SK-N-SH treated with all-trans-retinoic acid at 6 μM for 48 hours (cell line): Measurements from ENCODE around the gene KPNA6.
"Not testable (repeated sequence)": the region's sequence is repeated elsewhere in the genome, so short reads cannot be mapped to it uniquely, and the experiment has no call there.

Source experiments
- ATAC-seq: fragments of 200-7000 bp; cut with Tn5 transposase; 3 replicates; pipeline ENCODE4 v1.9.1; 2020; ENCODE audit warnings: mild to moderate bottlenecking, moderate library complexity
- ARNTL ChIP-seq: fragments of 450-650 bp; formaldehyde crosslinking; IDR thresholded peaks from 2 replicates; pipeline ENCODE4 v1.5.0; 2020; ENCODE audit warnings: low read depth, mild to moderate bottlenecking, moderate library complexity, borderline replicate concordance
- BACH2 ChIP-seq: fragments of 250-450 bp; sonication (Bioruptor Pico); IDR thresholded peaks from 2 replicates; pipeline ENCODE4 v1.9.0; 2021; ENCODE audit warnings: mild to moderate bottlenecking, borderline replicate concordance
- CSDC2 ChIP-seq: fragments of 250-450 bp; sonication (Bioruptor Pico); IDR thresholded peaks from 2 replicates; pipeline ENCODE4 v1.5.0; 2020; ENCODE audit warnings: mild to moderate bottlenecking, moderate library complexity
- ISL1 ChIP-seq: fragments of 250-450 bp; sonication (Bioruptor Pico); IDR thresholded peaks from 2 replicates; pipeline ENCODE4 v2.1.2; 2022; ENCODE audit warnings: mild to moderate bottlenecking, moderate library complexity
- OSR1 ChIP-seq: fragments of 250-450 bp; sonication (Bioruptor Pico); IDR thresholded peaks from 2 replicates; pipeline ENCODE4 v1.8.0; 2022; ENCODE audit warnings: moderate library complexity, mild to moderate bottlenecking, inconsistent platforms
- PPARA ChIP-seq: fragments of 250-450 bp; sonication (Bioruptor Pico); IDR thresholded peaks from 2 replicates; pipeline ENCODE4 v1.5.0; 2020; ENCODE audit warnings: mild to moderate bottlenecking, borderline replicate concordance
- RARB ChIP-seq: fragments of 250-450 bp; sonication (Bioruptor Pico); IDR thresholded peaks from 2 replicates; pipeline ENCODE4 v1.8.0; 2021; ENCODE audit warnings: mild to moderate bottlenecking, moderate library complexity
- SNAI2 ChIP-seq: fragments of 250-450 bp; sonication (Bioruptor Pico); IDR thresholded peaks from 2 replicates; pipeline ENCODE4 v1.5.0; 2020; ENCODE audit warnings: mild to moderate bottlenecking, moderate library complexity
- TCF4 ChIP-seq: fragments of 250-450 bp; sonication (Bioruptor Pico); IDR thresholded peaks from 2 replicates; pipeline ENCODE4 v1.8.0; 2021; ENCODE audit warnings: mild to moderate bottlenecking, moderate library complexity, borderline replicate concordance
- TOX ChIP-seq: fragments of 250-450 bp; sonication (Bioruptor Pico); IDR thresholded peaks from 2 replicates; pipeline ENCODE4 v1.8.0; 2021; ENCODE audit warnings: mild to moderate bottlenecking, moderate library complexity, borderline replicate concordance
- ZFP30 ChIP-seq: fragments of 450-650 bp; formaldehyde crosslinking; IDR thresholded peaks from 2 replicates; pipeline ENCODE4 v1.5.0; 2022; ENCODE audit warnings: mild to moderate bottlenecking, moderate library complexity
- ZNF70 ChIP-seq: fragments of 450-650 bp; formaldehyde crosslinking; IDR thresholded peaks from 2 replicates; pipeline ENCODE4 v1.5.0; 2020; ENCODE audit warnings: mild to moderate bottlenecking, moderate library complexity
- ZNF8 ChIP-seq: fragments of 450-650 bp; formaldehyde crosslinking; IDR thresholded peaks from 2 replicates; pipeline ENCODE4 v1.5.0; 2020; ENCODE audit warnings: mild to moderate bottlenecking, moderate library complexity
- TF ChIP-seq, protein P1 (sequence below): fragments of 250-450 bp; sonication (Bioruptor Pico); IDR thresholded peaks from 2 replicates; pipeline ENCODE4 v1.5.1; 2020; ENCODE audit warnings: low read depth, mild to moderate bottlenecking, moderate library complexity
- TF ChIP-seq, protein P2 (sequence below): fragments of 250-450 bp; sonication (Bioruptor Pico); IDR thresholded peaks from 2 replicates; pipeline ENCODE4 v1.5.0; 2020; ENCODE audit warnings: mild to moderate bottlenecking, moderate library complexity
- TF ChIP-seq, protein P3 (sequence below): fragments of 250-450 bp; sonication (Bioruptor Pico); IDR thresholded peaks from 2 replicates; pipeline ENCODE4 v1.5.1; 2021; ENCODE audit warnings: mild to moderate bottlenecking, moderate library complexity
- TF ChIP-seq, protein P4 (sequence below): fragments of 250-450 bp; sonication (Bioruptor Pico); IDR thresholded peaks from 2 replicates; pipeline ENCODE4 v1.8.0; 2020; ENCODE audit warnings: mild to moderate bottlenecking, moderate library complexity, borderline replicate concordance

KPNA6 gene

DNA sequence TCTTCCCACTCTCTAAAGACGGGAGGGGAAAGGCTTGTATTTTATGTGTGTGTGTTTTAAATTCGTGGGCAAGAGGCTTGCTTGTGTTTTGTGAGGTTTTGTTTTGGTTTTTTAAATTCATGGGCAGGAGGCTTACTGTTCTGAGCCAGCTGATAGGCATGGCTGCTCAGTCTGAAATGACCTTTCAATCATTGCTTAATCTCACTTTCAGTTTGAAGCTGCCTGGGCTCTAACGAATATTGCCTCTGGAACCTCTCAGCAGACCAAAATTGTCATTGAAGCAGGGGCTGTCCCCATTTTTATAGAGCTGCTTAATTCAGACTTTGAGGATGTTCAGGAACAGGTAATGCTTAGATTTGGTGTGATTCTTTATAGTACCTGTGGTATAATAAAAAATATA, 51.3 kb downstream of the KPNA6 start (continued):
- TF ChIP-seq, protein P1, sequence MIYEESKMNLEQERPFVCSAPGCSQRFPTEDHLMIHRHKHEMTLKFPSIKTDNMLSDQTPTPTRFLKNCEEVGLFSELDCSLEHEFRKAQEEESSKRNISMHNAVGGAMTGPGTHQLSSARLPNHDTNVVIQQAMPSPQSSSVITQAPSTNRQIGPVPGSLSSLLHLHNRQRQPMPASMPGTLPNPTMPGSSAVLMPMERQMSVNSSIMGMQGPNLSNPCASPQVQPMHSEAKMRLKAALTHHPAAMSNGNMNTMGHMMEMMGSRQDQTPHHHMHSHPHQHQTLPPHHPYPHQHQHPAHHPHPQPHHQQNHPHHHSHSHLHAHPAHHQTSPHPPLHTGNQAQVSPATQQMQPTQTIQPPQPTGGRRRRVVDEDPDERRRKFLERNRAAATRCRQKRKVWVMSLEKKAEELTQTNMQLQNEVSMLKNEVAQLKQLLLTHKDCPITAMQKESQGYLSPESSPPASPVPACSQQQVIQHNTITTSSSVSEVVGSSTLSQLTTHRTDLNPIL (CRISPR knock-in tag) = no peak
- TF ChIP-seq ARNTL (CRISPR knock-in tag) = no peak
- TF ChIP-seq OSR1 = no peak
- TF ChIP-seq, all 23 proteins: peak for 0

DNA sequence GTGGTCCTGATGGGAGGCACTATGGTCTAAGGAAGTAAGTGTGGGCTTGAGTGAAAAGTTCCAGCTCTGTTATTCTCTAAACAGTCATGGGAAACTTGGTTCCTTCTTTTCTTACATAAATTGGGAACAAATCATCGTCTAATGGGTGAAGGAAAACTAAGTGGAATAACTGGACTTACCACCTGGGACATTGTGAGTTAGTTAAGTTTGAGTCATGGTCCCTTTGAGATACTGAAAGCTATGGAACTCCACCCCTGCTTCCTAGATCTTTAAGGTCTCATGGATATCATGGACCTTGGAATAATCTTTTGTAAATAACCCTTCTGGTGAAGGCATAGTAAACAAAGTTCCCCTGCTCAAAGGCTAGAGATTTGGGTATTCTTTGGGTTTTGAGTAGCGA, 55.5 kb downstream of the KPNA6 start:
- no peak for ATAC-seq
- TF ChIP-seq TOX (CRISPR knock-in tag) (no peak), CSDC2 (CRISPR knock-in tag) (no peak), PPARA (no peak), ZNF70 (no peak), ZNF8 (CRISPR knock-in tag) (no peak)
- TF ChIP-seq, protein P1 (CRISPR knock-in tag) = no peak

DNA sequence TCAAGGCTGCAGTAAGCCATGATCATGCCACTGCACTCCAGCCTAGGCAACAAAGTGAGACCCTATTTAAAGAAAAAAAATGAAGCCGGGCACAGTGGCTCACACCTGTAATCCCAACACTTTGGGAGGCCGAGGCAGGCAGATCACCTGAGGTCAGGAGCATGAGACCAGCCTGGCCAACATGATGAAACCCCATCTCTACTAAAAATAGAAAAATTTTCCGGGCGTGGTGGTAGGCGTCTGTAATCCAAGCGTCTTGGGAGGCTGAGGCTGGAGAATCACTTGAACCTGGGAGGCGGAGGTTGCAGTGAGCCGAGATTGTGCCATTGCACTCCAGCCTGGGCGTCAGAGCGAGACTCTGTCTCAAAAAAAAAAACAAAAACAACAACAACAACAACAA, 57.8 kb downstream of the KPNA6 start:
- ATAC-seq = not testable (repeated sequence)

DNA sequence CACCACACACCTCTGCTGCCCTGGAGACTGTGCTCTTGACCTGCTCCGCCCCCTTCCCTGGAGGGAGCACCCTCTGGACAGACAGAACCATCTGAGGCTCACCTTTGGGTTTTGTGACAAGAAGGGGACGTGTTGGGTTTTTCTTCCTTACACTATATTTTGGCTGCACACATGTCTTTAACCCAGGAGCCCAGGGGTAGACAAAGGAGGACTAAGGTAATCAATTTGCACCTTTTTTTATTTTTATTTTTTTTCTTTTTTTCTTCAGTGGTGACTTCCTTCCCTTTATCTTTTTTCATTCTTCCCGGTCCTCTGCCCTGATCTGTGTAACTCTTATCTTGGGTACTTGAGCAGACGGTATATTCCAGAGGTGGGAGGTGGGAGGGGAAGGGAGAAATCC, 63.1 kb downstream of the KPNA6 start:
- no peak for ATAC-seq
- TF ChIP-seq TCF4 (CRISPR knock-in tag) = no peak
- TF ChIP-seq BACH2 (CRISPR knock-in tag) = no peak
- TF ChIP-seq, protein P2, sequence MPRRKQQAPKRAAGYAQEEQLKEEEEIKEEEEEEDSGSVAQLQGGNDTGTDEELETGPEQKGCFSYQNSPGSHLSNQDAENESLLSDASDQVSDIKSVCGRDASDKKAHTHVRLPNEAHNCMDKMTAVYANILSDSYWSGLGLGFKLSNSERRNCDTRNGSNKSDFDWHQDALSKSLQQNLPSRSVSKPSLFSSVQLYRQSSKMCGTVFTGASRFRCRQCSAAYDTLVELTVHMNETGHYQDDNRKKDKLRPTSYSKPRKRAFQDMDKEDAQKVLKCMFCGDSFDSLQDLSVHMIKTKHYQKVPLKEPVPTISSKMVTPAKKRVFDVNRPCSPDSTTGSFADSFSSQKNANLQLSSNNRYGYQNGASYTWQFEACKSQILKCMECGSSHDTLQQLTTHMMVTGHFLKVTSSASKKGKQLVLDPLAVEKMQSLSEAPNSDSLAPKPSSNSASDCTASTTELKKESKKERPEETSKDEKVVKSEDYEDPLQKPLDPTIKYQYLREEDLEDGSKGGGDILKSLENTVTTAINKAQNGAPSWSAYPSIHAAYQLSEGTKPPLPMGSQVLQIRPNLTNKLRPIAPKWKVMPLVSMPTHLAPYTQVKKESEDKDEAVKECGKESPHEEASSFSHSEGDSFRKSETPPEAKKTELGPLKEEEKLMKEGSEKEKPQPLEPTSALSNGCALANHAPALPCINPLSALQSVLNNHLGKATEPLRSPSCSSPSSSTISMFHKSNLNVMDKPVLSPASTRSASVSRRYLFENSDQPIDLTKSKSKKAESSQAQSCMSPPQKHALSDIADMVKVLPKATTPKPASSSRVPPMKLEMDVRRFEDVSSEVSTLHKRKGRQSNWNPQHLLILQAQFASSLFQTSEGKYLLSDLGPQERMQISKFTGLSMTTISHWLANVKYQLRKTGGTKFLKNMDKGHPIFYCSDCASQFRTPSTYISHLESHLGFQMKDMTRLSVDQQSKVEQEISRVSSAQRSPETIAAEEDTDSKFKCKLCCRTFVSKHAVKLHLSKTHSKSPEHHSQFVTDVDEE = no peak
- no peak for TF ChIP-seq RARB (CRISPR knock-in tag)
- no peak for TF ChIP-seq ZFP30 (CRISPR knock-in tag)
- TF ChIP-seq OSR1 = no peak

DNA sequence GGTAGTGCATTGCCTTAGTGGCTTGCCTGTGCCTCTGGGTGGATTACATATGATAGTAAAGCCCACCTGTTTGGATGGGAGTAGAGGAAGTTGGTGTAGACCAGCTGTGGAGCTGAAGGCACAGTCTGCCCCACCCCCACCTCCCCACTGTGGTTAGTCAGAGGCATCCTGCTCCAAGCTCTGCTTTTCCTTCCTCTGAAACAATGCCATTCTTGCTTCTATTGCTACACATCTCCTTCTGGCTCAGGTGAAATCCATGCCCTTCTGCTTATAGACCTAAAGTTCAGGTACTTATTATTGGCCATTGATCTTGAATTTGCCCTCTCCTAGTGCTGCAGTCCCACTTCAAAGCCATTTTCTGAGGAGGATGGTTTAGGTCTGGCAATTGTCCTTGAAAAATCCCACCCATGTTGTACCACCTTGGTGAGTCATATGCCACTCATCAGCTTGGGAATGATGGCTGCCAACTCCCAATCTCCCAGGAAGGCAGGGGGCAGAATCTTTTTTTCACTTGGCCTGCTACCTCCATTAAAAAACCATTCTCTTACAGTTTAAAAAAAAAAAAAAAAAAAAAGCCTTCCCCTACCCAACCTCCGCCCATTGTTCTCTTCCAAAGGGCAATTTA, 64.9 kb downstream of the KPNA6 start:
- TF ChIP-seq ARNTL (CRISPR knock-in tag) (no peak), TOX (CRISPR knock-in tag) (no peak), ISL1 (CRISPR knock-in tag) (no peak), PPARA (no peak), CSDC2 (CRISPR knock-in tag) (no peak)
- no peak for ATAC-seq

DNA sequence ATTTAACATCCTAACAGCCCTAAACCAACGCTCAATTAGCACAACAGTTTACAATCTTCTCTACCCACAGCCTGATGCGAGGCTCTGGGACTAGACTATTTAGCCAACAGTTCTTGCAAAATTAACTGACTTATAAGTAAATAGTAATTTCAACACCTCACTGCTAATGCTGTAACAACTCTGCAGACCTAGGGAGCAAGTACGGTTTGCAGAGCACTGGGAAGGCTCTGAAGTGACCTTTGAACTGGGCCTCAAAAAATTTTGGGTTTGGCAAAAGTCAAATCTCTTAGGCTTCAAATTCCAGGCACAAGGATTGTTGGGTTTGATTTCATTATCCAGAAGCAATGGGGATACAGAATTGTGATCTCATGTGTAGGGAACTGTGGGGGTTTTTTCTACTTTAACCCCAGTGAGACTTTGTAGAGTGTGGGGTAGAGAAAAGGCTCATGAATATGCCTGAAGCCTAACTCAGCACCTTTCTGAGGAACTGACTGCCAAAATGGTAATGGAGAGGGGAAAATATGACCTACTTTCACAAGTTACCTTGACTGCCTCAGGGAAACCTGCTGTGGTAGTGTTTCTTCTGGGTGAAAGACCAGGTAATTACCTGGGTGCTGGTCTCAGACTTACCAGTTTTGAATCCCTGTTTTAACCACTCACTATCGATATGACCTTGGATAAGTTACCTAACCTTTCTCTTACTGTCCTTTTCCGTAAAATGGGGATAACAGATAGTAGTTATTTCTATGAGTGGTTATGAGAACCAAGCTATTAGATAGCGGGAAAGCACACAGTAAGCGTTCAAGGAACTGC, 70.7 kb downstream of the KPNA6 start:
- TF ChIP-seq ARNTL (CRISPR knock-in tag) = no peak
- ATAC-seq = no peak

DNA sequence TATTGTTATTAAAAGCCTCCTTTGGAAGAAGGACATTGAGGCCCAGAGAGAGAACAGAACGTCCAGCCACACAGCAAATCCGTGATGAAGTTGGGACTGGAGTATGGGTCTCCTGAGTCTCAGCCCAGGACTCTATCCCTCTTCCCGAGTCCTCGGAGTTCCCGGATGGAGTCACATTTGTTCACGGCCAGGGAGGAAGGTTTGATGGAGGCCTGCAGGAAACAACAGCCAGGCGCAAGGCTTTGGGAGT, 71.3 kb downstream of the KPNA6 start:
- peak; percentile 6; the same call in 2 of the 3 replicates for ATAC-seq
- TF ChIP-seq, protein P3, sequence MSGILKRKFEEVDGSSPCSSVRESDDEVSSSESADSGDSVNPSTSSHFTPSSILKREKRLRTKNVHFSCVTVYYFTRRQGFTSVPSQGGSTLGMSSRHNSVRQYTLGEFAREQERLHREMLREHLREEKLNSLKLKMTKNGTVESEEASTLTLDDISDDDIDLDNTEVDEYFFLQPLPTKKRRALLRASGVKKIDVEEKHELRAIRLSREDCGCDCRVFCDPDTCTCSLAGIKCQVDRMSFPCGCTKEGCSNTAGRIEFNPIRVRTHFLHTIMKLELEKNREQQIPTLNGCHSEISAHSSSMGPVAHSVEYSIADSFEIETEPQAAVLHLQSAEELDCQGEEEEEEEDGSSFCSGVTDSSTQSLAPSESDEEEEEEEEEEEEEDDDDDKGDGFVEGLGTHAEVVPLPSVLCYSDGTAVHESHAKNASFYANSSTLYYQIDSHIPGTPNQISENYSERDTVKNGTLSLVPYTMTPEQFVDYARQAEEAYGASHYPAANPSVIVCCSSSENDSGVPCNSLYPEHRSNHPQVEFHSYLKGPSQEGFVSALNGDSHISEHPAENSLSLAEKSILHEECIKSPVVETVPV (CRISPR knock-in tag) = no peak
- TF ChIP-seq ZNF8 (CRISPR knock-in tag) (no peak), SNAI2 (no peak), PPARA (no peak), BACH2 (CRISPR knock-in tag) (no peak), ARNTL (CRISPR knock-in tag) (no peak)
- TF ChIP-seq, protein P4, sequence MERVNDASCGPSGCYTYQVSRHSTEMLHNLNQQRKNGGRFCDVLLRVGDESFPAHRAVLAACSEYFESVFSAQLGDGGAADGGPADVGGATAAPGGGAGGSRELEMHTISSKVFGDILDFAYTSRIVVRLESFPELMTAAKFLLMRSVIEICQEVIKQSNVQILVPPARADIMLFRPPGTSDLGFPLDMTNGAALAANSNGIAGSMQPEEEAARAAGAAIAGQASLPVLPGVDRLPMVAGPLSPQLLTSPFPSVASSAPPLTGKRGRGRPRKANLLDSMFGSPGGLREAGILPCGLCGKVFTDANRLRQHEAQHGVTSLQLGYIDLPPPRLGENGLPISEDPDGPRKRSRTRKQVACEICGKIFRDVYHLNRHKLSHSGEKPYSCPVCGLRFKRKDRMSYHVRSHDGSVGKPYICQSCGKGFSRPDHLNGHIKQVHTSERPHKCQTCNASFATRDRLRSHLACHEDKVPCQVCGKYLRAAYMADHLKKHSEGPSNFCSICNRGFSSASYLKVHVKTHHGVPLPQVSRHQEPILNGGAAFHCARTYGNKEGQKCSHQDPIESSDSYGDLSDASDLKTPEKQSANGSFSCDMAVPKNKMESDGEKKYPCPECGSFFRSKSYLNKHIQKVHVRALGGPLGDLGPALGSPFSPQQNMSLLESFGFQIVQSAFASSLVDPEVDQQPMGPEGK (CRISPR knock-in tag) = no peak
